SK-N-SH (cell line): ENCODE results near the gene ARMC7.

Experiments used
- FOXJ3 ChIP-seq: sonication (generic); formaldehyde crosslinking; IDR thresholded peaks from 2 replicates; pipeline ENCODE4 v1.5.1; 2020; ENCODE audit warnings: mild to moderate bottlenecking, missing genetic modification reagents
- GABPA ChIP-seq: IDR thresholded peaks from 2 replicates; pipeline ENCODE4 v1.4.0; 2012; ENCODE audit warnings: low read depth, mild to moderate bottlenecking
- MXI1 ChIP-seq: IDR thresholded peaks from 2 replicates; pipeline ENCODE4 v1.6.1; 2012; ENCODE audit warnings: mild to moderate bottlenecking, low read depth, low read length, improper control_type of control experiment
- POLR2AphosphoS5 ChIP-seq: IDR thresholded peaks from 2 replicates; pipeline ENCODE4 v1.6.1; 2012; ENCODE audit warnings: low read depth, low read length
- SMC3 ChIP-seq: IDR thresholded peaks from 2 replicates; pipeline ENCODE4 v1.6.1; 2012; ENCODE audit warnings: low read depth, low read length, improper control_type of control experiment
- TAF1 ChIP-seq: IDR thresholded peaks from 2 replicates; pipeline ENCODE4 v1.6.1; 2012; ENCODE audit warnings: low read depth, mild to moderate bottlenecking, low read length, moderate library complexity, borderline replicate concordance
- TF ChIP-seq, protein P1 (sequence below): IDR thresholded peaks from 2 replicates; pipeline ENCODE4 v1.4.0; 2012; ENCODE audit warnings: low read depth
- TF ChIP-seq, protein P2 (sequence below): fragments of 200-600 bp; sonication (generic); IDR thresholded peaks from 2 replicates; pipeline ENCODE4 v1.6.1; 2017; ENCODE audit warnings: antibody characterized with exemption, mild to moderate bottlenecking, moderate library complexity
- TF ChIP-seq, protein P3 (sequence below): fragments of 150-350 bp; IDR thresholded peaks from 2 replicates; pipeline ENCODE4 v1.6.1; 2017; ENCODE audit warnings: antibody characterized with exemption, low read length, low read depth, borderline replicate concordance
- TF ChIP-seq, protein P4 (sequence below): IDR thresholded peaks from 2 replicates; pipeline ENCODE4 v1.6.1; 2012; ENCODE audit warnings: mild to moderate bottlenecking, low read depth, low read length, moderate library complexity

DNA sequence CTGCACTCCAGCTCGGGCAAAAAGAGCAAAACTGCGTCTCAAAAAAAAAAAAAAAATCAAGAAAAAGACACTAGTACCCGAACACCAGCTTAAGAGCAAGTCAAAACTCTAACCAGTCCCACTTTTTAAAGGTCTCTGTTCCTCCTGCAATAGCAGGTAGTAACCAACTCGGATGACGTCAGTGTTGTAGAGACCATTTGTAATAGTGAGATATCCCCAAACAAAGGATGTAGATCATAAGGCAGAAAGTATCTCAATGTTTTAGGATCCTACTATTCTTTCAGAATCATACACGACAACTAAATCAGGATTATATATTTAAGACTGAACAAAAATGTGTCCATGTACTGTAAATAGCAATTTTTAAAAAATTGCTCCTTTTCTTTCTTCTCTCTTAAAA lies 42.2 kb downstream of the ARMC7 start:
- TF ChIP-seq, protein P1, sequence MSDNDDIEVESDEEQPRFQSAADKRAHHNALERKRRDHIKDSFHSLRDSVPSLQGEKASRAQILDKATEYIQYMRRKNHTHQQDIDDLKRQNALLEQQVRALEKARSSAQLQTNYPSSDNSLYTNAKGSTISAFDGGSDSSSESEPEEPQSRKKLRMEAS = no peak
- no peak for TF ChIP-seq MXI1
- no peak for TF ChIP-seq GABPA
- TF ChIP-seq, protein P2, sequence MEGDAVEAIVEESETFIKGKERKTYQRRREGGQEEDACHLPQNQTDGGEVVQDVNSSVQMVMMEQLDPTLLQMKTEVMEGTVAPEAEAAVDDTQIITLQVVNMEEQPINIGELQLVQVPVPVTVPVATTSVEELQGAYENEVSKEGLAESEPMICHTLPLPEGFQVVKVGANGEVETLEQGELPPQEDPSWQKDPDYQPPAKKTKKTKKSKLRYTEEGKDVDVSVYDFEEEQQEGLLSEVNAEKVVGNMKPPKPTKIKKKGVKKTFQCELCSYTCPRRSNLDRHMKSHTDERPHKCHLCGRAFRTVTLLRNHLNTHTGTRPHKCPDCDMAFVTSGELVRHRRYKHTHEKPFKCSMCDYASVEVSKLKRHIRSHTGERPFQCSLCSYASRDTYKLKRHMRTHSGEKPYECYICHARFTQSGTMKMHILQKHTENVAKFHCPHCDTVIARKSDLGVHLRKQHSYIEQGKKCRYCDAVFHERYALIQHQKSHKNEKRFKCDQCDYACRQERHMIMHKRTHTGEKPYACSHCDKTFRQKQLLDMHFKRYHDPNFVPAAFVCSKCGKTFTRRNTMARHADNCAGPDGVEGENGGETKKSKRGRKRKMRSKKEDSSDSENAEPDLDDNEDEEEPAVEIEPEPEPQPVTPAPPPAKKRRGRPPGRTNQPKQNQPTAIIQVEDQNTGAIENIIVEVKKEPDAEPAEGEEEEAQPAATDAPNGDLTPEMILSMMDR = no peak
- TF ChIP-seq, protein P3, sequence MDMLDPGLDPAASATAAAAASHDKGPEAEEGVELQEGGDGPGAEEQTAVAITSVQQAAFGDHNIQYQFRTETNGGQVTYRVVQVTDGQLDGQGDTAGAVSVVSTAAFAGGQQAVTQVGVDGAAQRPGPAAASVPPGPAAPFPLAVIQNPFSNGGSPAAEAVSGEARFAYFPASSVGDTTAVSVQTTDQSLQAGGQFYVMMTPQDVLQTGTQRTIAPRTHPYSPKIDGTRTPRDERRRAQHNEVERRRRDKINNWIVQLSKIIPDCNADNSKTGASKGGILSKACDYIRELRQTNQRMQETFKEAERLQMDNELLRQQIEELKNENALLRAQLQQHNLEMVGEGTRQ = no peak
- no peak for TF ChIP-seq SMC3
- TF ChIP-seq, protein P4, sequence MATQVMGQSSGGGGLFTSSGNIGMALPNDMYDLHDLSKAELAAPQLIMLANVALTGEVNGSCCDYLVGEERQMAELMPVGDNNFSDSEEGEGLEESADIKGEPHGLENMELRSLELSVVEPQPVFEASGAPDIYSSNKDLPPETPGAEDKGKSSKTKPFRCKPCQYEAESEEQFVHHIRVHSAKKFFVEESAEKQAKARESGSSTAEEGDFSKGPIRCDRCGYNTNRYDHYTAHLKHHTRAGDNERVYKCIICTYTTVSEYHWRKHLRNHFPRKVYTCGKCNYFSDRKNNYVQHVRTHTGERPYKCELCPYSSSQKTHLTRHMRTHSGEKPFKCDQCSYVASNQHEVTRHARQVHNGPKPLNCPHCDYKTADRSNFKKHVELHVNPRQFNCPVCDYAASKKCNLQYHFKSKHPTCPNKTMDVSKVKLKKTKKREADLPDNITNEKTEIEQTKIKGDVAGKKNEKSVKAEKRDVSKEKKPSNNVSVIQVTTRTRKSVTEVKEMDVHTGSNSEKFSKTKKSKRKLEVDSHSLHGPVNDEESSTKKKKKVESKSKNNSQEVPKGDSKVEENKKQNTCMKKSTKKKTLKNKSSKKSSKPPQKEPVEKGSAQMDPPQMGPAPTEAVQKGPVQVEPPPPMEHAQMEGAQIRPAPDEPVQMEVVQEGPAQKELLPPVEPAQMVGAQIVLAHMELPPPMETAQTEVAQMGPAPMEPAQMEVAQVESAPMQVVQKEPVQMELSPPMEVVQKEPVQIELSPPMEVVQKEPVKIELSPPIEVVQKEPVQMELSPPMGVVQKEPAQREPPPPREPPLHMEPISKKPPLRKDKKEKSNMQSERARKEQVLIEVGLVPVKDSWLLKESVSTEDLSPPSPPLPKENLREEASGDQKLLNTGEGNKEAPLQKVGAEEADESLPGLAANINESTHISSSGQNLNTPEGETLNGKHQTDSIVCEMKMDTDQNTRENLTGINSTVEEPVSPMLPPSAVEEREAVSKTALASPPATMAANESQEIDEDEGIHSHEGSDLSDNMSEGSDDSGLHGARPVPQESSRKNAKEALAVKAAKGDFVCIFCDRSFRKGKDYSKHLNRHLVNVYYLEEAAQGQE = no peak
- no peak for TF ChIP-seq FOXJ3
- no peak for TF ChIP-seq TAF1
- TF ChIP-seq POLR2AphosphoS5 = no peak
